Measurements from ENCODE around the gene SNAP25.

The SNAP25 gene

DNA sequence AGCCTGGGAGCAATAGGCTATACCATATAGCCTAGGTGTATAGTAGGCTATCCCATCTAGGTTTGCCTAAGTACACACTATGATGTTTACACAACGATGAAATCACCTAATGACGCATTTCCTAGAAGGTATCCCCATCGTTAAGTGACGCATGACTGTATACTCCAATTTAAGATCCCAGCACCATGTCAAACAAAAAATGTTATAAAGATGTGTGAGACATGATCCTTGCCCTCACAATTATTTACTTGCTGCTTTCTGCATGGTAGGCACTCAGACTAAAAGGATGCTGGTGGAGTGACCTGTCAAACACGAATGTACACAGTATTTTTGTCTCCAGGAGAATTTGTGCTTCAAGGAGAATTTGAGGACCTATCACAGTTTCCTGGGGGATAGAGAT is 32.3 kb downstream of the SNAP25 start (continued):
- TF ChIP-seq ZNF184 (tag by site-specific recombination; IDR thresholded peaks at IDR 0.05) (0 out of 2 replicates have a peak, but pooled peaks have one; percentile 70), ZNF580 (tag by site-specific recombination; IDR thresholded peaks at IDR 0.05) (no peak), ZNF596 (tag by site-specific recombination; IDR thresholded peaks at IDR 0.05) (no peak), ZNF747 (tag by site-specific recombination; IDR thresholded peaks at IDR 0.05) (no peak), ZNF629 (tag by site-specific recombination; IDR thresholded peaks at IDR 0.05) (peak; percentile 98), ZNF664 (tag by site-specific recombination; IDR thresholded peaks at IDR 0.05) (no peak), ZNF624 (tag by site-specific recombination; IDR thresholded peaks at IDR 0.05) (no peak), ZNF785 (tag by site-specific recombination; IDR thresholded peaks at IDR 0.05) (no peak), ZNF513 (tag by site-specific recombination; IDR thresholded peaks at IDR 0.05) (no peak), ZNF529 (tag by site-specific recombination; IDR thresholded peaks at IDR 0.05; ENCODE audit: insufficient replicate concordance) (no peak), SCRT2 (tag by site-specific recombination; IDR thresholded peaks at IDR 0.05) (no peak), GLIS1 (tag by site-specific recombination; IDR thresholded peaks at IDR 0.05) (peak; percentile 61), ZNF404 (tag by site-specific recombination; IDR thresholded peaks at IDR 0.05) (no peak), IKZF3 (tag by site-specific recombination; IDR thresholded peaks at IDR 0.05) (peak; percentile 52; the same call in 1 of the 2 replicates), ZNF362 (tag by site-specific recombination; IDR thresholded peaks at IDR 0.05) (peak; percentile 45; the same call in 1 of the 2 replicates), ZNF692 (tag by site-specific recombination; IDR thresholded peaks at IDR 0.05) (0 out of 2 replicates have a peak, but pooled peaks have one; percentile 45), ZNF24 (tag by site-specific recombination; IDR thresholded peaks at IDR 0.05) (peak; percentile 73; the same call in 1 of the 2 replicates), KLF8 (tag by site-specific recombination; IDR thresholded peaks at IDR 0.05) (peak; percentile 70; the same call in 1 of the 2 replicates), TSHZ1 (tag by site-specific recombination; IDR thresholded peaks at IDR 0.05; ENCODE audit: borderline replicate concordance) (peak; percentile 56; the same call in 1 of the 2 replicates), ZBTB6 (tag by site-specific recombination; IDR thresholded peaks at IDR 0.05) (no peak), KLF10 (tag by site-specific recombination; IDR thresholded peaks at IDR 0.05) (0 out of 2 replicates have a peak, but pooled peaks have one; percentile 21), ZBTB17 (tag by site-specific recombination; IDR thresholded peaks at IDR 0.05) (0 out of 2 replicates have a peak, but pooled peaks have one; percentile 27), ZNF302 (tag by site-specific recombination; IDR thresholded peaks at IDR 0.05; ENCODE audit: low read depth) (no peak), ZSCAN23 (tag by site-specific recombination; IDR thresholded peaks at IDR 0.05) (peak; percentile 63), ZNF600 (tag by site-specific recombination; IDR thresholded peaks at IDR 0.05) (0 out of 2 replicates have a peak, but pooled peaks have one; percentile 12), PBX3 (CRISPR knock-in tag; IDR thresholded peaks at IDR 0.05) (no peak)
- TF ChIP-seq, protein P1, sequence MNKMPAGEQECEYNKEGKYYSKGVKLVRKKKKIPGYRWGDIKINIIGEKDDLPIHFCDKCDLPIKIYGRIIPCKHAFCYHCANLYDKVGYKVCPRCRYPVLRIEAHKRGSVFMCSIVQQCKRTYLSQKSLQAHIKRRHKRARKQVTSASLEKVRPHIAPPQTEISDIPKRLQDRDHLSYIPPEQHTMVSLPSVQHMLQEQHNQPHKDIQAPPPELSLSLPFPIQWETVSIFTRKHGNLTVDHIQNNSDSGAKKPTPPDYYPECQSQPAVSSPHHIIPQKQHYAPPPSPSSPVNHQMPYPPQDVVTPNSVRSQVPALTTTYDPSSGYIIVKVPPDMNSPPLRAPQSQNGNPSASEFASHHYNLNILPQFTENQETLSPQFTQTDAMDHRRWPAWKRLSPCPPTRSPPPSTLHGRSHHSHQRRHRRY (tag by site-specific recombination; IDR thresholded peaks at IDR 0.05): no peak
- TF ChIP-seq, protein P2, sequence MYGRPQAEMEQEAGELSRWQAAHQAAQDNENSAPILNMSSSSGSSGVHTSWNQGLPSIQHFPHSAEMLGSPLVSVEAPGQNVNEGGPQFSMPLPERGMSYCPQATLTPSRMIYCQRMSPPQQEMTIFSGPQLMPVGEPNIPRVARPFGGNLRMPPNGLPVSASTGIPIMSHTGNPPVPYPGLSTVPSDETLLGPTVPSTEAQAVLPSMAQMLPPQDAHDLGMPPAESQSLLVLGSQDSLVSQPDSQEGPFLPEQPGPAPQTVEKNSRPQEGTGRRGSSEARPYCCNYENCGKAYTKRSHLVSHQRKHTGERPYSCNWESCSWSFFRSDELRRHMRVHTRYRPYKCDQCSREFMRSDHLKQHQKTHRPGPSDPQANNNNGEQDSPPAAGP (tag by site-specific recombination; IDR thresholded peaks at IDR 0.05): peak; percentile 83
